ENCODE results near the gene MCCC2. TPM values are rescaled to one million over a fixed set of nuclear protein-coding genes. Genes with fewer than 3 reads are reported as not detected.

The MCCC2 gene
- total and polyA plus RNA-seq, 2 of the 8 experiments (the other 6 are each of a cell fraction or from before 2014, with no cell fraction given), result 71.7 to 86.6 TPM

DNA sequence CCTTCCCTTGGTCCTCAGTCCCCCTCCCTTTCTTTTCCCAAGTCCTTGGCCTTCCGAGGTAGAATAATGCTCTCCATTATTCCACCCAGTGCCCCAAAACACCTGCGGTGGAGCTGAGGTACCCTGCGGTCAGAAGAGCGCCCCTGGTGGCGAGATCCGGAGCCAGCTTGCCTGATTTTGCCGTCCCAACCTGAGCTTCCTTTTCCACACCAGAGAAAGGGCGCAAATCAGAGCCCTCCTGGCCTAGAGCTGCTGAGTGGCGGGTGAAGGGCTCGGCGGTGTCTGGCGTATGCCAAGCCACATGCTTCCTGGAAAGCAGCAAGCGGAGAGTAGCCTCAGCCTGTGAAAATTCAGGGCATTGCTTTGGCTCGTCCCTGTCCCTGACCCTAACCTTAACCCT is 110.8 kb downstream of the MCCC2 start (continued):
- no peak for TF ChIP-seq KDM1A (IDR thresholded peaks at IDR 0.05; ENCODE audit: borderline replicate concordance, low read length)
- TF ChIP-seq JUN (IDR thresholded peaks at IDR 0.05; ENCODE audit: low read depth, low read length), result no peak
- no peak for TF ChIP-seq MAFK (IDR thresholded peaks at IDR 0.05; ENCODE audit: low read depth, low read length)
- peak; percentile 62; the same call in 1 of the 2 replicates for TF ChIP-seq BACH1 (IDR thresholded peaks at IDR 0.05; ENCODE audit: low read length)
- TF ChIP-seq KDM4A (IDR thresholded peaks at IDR 0.05; ENCODE audit: low read depth, low read length, severe bottlenecking), result no peak
- TF ChIP-seq TAF1 (IDR thresholded peaks at IDR 0.05; ENCODE audit: low read depth, low read length), result no peak
- TF ChIP-seq NANOG (IDR thresholded peaks at IDR 0.05; ENCODE audit: insufficient read depth, low read depth, low read length, poor library complexity, severe bottlenecking), result no peak
- TF ChIP-seq TCF12 (IDR thresholded peaks at IDR 0.05; ENCODE audit: low read depth, low read length), result 0 out of 2 replicates have a peak, but pooled peaks have one; percentile 37
- TF ChIP-seq JUND (IDR thresholded peaks at IDR 0.05; ENCODE audit: low read length), result no peak
- TF ChIP-seq YY1 (IDR thresholded peaks at IDR 0.05; ENCODE audit: low read depth, low read length), result 0 out of 2 replicates have a peak, but pooled peaks have one; percentile 18
- TF ChIP-seq RAD21 (IDR thresholded peaks at IDR 0.05 in 1 of 2, conservative IDR thresholded peaks at IDR 0.05 in 1 of 2; ENCODE audit: low read depth in 2 of 2, low read length in 2 of 2), result peak; percentile 51 to 62
- TF ChIP-seq ZNF274 (IDR thresholded peaks at IDR 0.05; ENCODE audit: borderline replicate concordance, extremely low read depth, low read length), result no peak
- TF ChIP-seq MAX (IDR thresholded peaks at IDR 0.05), result 0 out of 2 replicates have a peak, but pooled peaks have one; percentile 14
- TF ChIP-seq, protein P1, sequence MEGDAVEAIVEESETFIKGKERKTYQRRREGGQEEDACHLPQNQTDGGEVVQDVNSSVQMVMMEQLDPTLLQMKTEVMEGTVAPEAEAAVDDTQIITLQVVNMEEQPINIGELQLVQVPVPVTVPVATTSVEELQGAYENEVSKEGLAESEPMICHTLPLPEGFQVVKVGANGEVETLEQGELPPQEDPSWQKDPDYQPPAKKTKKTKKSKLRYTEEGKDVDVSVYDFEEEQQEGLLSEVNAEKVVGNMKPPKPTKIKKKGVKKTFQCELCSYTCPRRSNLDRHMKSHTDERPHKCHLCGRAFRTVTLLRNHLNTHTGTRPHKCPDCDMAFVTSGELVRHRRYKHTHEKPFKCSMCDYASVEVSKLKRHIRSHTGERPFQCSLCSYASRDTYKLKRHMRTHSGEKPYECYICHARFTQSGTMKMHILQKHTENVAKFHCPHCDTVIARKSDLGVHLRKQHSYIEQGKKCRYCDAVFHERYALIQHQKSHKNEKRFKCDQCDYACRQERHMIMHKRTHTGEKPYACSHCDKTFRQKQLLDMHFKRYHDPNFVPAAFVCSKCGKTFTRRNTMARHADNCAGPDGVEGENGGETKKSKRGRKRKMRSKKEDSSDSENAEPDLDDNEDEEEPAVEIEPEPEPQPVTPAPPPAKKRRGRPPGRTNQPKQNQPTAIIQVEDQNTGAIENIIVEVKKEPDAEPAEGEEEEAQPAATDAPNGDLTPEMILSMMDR (IDR thresholded peaks at IDR 0.05; ENCODE audit: control extremely low read depth in 1 of 3, insufficient read depth in 1 of 3, low read depth in 1 of 3, low read length in 3 of 3), result peak; percentile 81 to 95 (median 90)

All from H1 (cell line).